PC-3 (cell line): ENCODE results near the gene CLN3. TPM values are rescaled to one million over a fixed set of nuclear protein-coding genes. Genes with fewer than 3 reads are reported as not detected.
A peak's percentile ranks its signal among the peaks of the same experiment; 100 is the strongest.

Experiments used
- ATAC-seq: fragments of 200-7000 bp; cut with Tn5 transposase; 2 replicates; pipeline ENCODE4 v1.9.1; 2020; ENCODE audit warnings: mild to moderate bottlenecking, moderate library complexity
- BruUV-seq: library from RNA; stranded (reverse); fragments of 400-500 nt; replicated peaks from 2 replicates; lab custom pipeline; 2021; lab: Mats Ljungman, UMichigan
- CTCF ChIA-PET: fragments of 300-600 bp; sonication (Branson Sonifier 250); formaldehyde crosslinking; loops from one replicate; lab custom pipeline; 2022; ENCODE audit warnings: antibody characterized with exemption; lab: Charles Lee
- POLR2A ChIA-PET: fragments of 300-600 bp; sonication (Branson Sonifier 250); formaldehyde crosslinking; loops from one replicate; lab custom pipeline; 2022; ENCODE audit warnings: antibody characterized with exemption; ENCODE audit not compliant: unreplicated experiment; lab: Charles Lee
- DNase-seq: peaks from one replicate; pipeline ENCODE4 v3.0.0-alpha.2; 2015
- H2AFZ ChIP-seq: fragments of 300-600 bp; sonication (generic); 2 replicates; pipeline ENCODE4 v1.6.0; 2016; ENCODE audit warnings: antibody characterized with exemption, low read length
- H3F3A ChIP-seq: fragments of 300-600 bp; sonication (generic); one replicate; pipeline ENCODE4 v1.6.0; 2017; ENCODE audit warnings: antibody characterized with exemption, low read length, control low read depth, mild to moderate bottlenecking; ENCODE audit not compliant: unreplicated experiment
- H3K27ac ChIP-seq: fragments of 300-600 bp; sonication (generic); 2 replicates; pipeline ENCODE4 v1.5.1; 2016; ENCODE audit warnings: mild to moderate bottlenecking, low read length
- H3K27me3 ChIP-seq: fragments of 300-600 bp; sonication (generic); 2 replicates; pipeline ENCODE4 v1.6.1; 2016; ENCODE audit warnings: low read length, mixed read lengths
- H3K36me3 ChIP-seq: fragments of 300-600 bp; sonication (generic); 2 replicates; pipeline ENCODE4 v1.6.1; 2016; ENCODE audit warnings: low read depth, mixed run types, low read length, mixed read lengths
- H3K4me1 ChIP-seq: fragments of 300-600 bp; sonication (generic); 2 replicates; pipeline ENCODE4 v1.5.1; 2016; ENCODE audit warnings: low read length; ENCODE audit not compliant: insufficient read depth
- H3K4me2 ChIP-seq: fragments of 300-600 bp; sonication (generic); 2 replicates; pipeline ENCODE4 v1.6.0; 2016; ENCODE audit warnings: low read length
- H3K4me3 ChIP-seq: fragments of 300-600 bp; sonication (generic); 2 replicates; pipeline ENCODE4 v1.5.1; 2016; ENCODE audit warnings: mild to moderate bottlenecking, low read length, mixed read lengths
- H3K79me2 ChIP-seq: fragments of 300-600 bp; sonication (generic); 2 replicates; pipeline ENCODE4 v1.6.1; 2017; ENCODE audit warnings: low read length, mixed read lengths
- H3K9ac ChIP-seq: fragments of 300-600 bp; sonication (generic); 2 replicates; pipeline ENCODE4 v1.6.0; 2016; ENCODE audit warnings: mild to moderate bottlenecking, low read length
- H3K9me2 ChIP-seq: fragments of 300-600 bp; sonication (generic); replicated peaks from 2 replicates; pipeline ENCODE4 v1.6.1; 2016; ENCODE audit warnings: mixed run types, low read length, mixed read lengths
- H3K9me3 ChIP-seq: fragments of 300-600 bp; sonication (generic); 2 replicates; pipeline ENCODE4 v1.6.1; 2016; ENCODE audit warnings: low read length, mixed read lengths
- H4K20me1 ChIP-seq: fragments of 300-600 bp; sonication (generic); 2 replicates; pipeline ENCODE4 v1.6.1; 2016; ENCODE audit warnings: low read length, mixed read lengths
- EZH2 ChIP-seq: fragments of 300-600 bp; sonication (generic); IDR thresholded peaks from one replicate; pipeline ENCODE4 v1.6.1; 2017; ENCODE audit warnings: antibody characterized with exemption, mild to moderate bottlenecking, low read length; ENCODE audit not compliant: unreplicated experiment
- EZH2phosphoT487 ChIP-seq: fragments of 300-600 bp; sonication (generic); IDR thresholded peaks from 2 replicates; pipeline ENCODE4 v1.6.1; 2018; ENCODE audit warnings: mild to moderate bottlenecking, antibody characterized with exemption, low read length, borderline replicate concordance
- intact Hi-C: fragments of 100-400 bp; cut with micrococcal nuclease; formaldehyde crosslinking; loops from 2 replicates; pipeline ENCODE4 v1.9.0; 2023
- total RNA-seq: library from RNA; depleted of rRNA; stranded (reverse); fragments of >200 nt; gene quantifications from 2 replicates; pipeline ENCODE4 v1.2.3, GENCODE V29; 2014
- TF ChIP-seq, protein P1 (sequence below): fragments of 300-600 bp; sonication (generic); conservative IDR thresholded peaks from 2 replicates; pipeline ENCODE4 v1.5.1; 2017; ENCODE audit warnings: antibody characterized with exemption, low read depth, mild to moderate bottlenecking, low read length

Gene CLN3
- total RNA-seq, 1 experiment from 2014 or later: 13.3 TPM

GRCh38 chr16:28537076-28537475 is 45.2 kb upstream of the CLN3 start:
- intact Hi-C loops: no loop called here
- Histone ChIP-seq H3K9me2 (no peaks in the 10 kb centered on the region), H3K4me1 (peaks cover 15% of the 10 kb centered on the region), H3K36me3 (no peaks in the 10 kb centered on the region), H3F3A (no peaks in the 10 kb centered on the region), H3K4me3 (no peak overlapping the region), H3K79me2 (peaks cover 9% of the 10 kb centered on the region; the same call in 1 of the 2 replicates), H3K27me3 (no peaks in the 10 kb centered on the region), H2AFZ (no peak overlapping the region), H3K27ac (no peak overlapping the region), H3K4me2 (0 out of 2 replicates have a peak overlapping the region, but pooled peaks have one; percentile 79), H3K9me3 (no peaks in the 10 kb centered on the region), H4K20me1 (no peaks in the 10 kb centered on the region), H3K9ac (no peak overlapping the region)
- DNase-seq (no peak), ATAC-seq (no peak)
- CTCF ChIA-PET: no interaction called here
- POLR2A ChIA-PET: no interaction called here
- TF ChIP-seq EZH2 (no peak), EZH2phosphoT487 (no peak)
- TF ChIP-seq, protein P1, sequence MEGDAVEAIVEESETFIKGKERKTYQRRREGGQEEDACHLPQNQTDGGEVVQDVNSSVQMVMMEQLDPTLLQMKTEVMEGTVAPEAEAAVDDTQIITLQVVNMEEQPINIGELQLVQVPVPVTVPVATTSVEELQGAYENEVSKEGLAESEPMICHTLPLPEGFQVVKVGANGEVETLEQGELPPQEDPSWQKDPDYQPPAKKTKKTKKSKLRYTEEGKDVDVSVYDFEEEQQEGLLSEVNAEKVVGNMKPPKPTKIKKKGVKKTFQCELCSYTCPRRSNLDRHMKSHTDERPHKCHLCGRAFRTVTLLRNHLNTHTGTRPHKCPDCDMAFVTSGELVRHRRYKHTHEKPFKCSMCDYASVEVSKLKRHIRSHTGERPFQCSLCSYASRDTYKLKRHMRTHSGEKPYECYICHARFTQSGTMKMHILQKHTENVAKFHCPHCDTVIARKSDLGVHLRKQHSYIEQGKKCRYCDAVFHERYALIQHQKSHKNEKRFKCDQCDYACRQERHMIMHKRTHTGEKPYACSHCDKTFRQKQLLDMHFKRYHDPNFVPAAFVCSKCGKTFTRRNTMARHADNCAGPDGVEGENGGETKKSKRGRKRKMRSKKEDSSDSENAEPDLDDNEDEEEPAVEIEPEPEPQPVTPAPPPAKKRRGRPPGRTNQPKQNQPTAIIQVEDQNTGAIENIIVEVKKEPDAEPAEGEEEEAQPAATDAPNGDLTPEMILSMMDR: no peak
- no TSS peak for BruUV-seq

GRCh38 chr16:28534542-28535373 is 42.9 kb upstream of the CLN3 start:
- no peak overlapping the region for H3K9ac ChIP-seq
- intact Hi-C loops: no loop called here
- H4K20me1 ChIP-seq: no peaks in the 10 kb centered on the region
- H2AFZ ChIP-seq: no peak overlapping the region
- H3K27me3 ChIP-seq: no peaks in the 10 kb centered on the region
- no peaks in the 10 kb centered on the region for H3F3A ChIP-seq
- H3K4me3 ChIP-seq: no peak overlapping the region
- peaks cover 9% of the 10 kb centered on the region; the same call in 1 of the 2 replicates for H3K79me2 ChIP-seq
- ATAC-seq (no peak), DNase-seq (no peak)
- no peaks in the 10 kb centered on the region for H3K9me2 ChIP-seq
- CTCF ChIA-PET: no interaction called here
- no peak overlapping the region for H3K4me2 ChIP-seq
- peaks cover 15% of the 10 kb centered on the region for H3K4me1 ChIP-seq
- no peaks in the 10 kb centered on the region for H3K36me3 ChIP-seq
- TF ChIP-seq, protein P1: no peak
- TF ChIP-seq EZH2: no peak
- no peak for TF ChIP-seq EZH2phosphoT487
- no peaks in the 10 kb centered on the region for H3K9me3 ChIP-seq
- POLR2A ChIA-PET: no interaction called here
- BruUV-seq: no TSS peak
- no peak overlapping the region for H3K27ac ChIP-seq
